NT2/D1 (cell line): ENCODE data around the gene GAS6.

Experiments
- DNase-seq: peaks from one replicate; pipeline ENCODE4 v3.0.0-alpha.2; 2011; ENCODE audit warnings: low read depth, low spot score
- H3K27me3 ChIP-seq: 2 replicates; pipeline ENCODE4 v1.6.0; 2011; ENCODE audit warnings: mild to moderate bottlenecking; ENCODE audit not compliant: insufficient read length, insufficient read depth
- H3K36me3 ChIP-seq: 2 replicates; pipeline ENCODE4 v1.6.1; 2011; ENCODE audit warnings: mild to moderate bottlenecking, low read length, mixed read lengths; ENCODE audit not compliant: insufficient read depth, insufficient read length
- H3K4me1 ChIP-seq: 2 replicates; pipeline ENCODE4 v1.5.1; 2011; ENCODE audit not compliant: insufficient read depth, insufficient read length
- H3K4me3 ChIP-seq: 2 replicates; pipeline ENCODE4 v1.5.1; 2011; ENCODE audit warnings: low read depth; ENCODE audit not compliant: insufficient read length
- H3K9ac ChIP-seq: 2 replicates; pipeline ENCODE4 v1.6.0; 2011; ENCODE audit warnings: low read depth; ENCODE audit not compliant: insufficient read length
- H3K9me3 ChIP-seq: 2 replicates; pipeline ENCODE4 v1.5.1; 2011; ENCODE audit warnings: mild to moderate bottlenecking, low read length; ENCODE audit not compliant: insufficient read depth
- SUZ12 ChIP-seq: IDR thresholded peaks from 2 replicates; pipeline ENCODE4 v1.6.1; 2011; ENCODE audit not compliant: insufficient read length, insufficient read depth; ENCODE audit errors: extremely low read depth
- YY1 ChIP-seq: IDR thresholded peaks from 2 replicates; pipeline ENCODE4 v1.6.1; 2011; ENCODE audit not compliant: insufficient read length, insufficient read depth
- ZNF274 ChIP-seq: IDR thresholded peaks from 2 replicates; pipeline ENCODE4 v1.6.1; 2011; ENCODE audit warnings: mild to moderate bottlenecking, low read depth, low read length

Gene GAS6

GRCh38 chr13:113880651-113881611 is 17.1 kb upstream of the GAS6 start:
- no peaks in the 10 kb centered on the region for H3K36me3 ChIP-seq
- peaks cover 4% of the 10 kb centered on the region for H3K4me1 ChIP-seq
- H3K4me3 ChIP-seq = no peak overlapping the region
- H3K9me3 ChIP-seq = no peaks in the 10 kb centered on the region
- DNase-seq = no peak
- H3K9ac ChIP-seq = no peak overlapping the region
- H3K27me3 ChIP-seq = peaks cover 2% of the 10 kb centered on the region
- no peak for TF ChIP-seq YY1
- TF ChIP-seq SUZ12 = no peak
- TF ChIP-seq ZNF274 = no peak

- Histone ChIP-seq H3K9me3 (no peaks in the 10 kb centered on the region), H3K9ac (no peak overlapping the region), H3K36me3 (no peaks in the 10 kb centered on the region), H3K27me3 (peaks cover 2% of the 10 kb centered on the region), H3K4me3 (no peak overlapping the region), H3K4me1 (peaks cover 9% of the 10 kb centered on the region)
- TF ChIP-seq ZNF274 = no peak
- TF ChIP-seq SUZ12 = no peak
- TF ChIP-seq YY1 = no peak
- DNase-seq = no peak
Measured at GRCh38 chr13:113879494-113880360, 15.9 kb upstream of the GAS6 start.

- Histone ChIP-seq H3K4me3 (no peak overlapping the region), H3K4me1 (peaks cover 9% of the 10 kb centered on the region), H3K27me3 (peaks cover 2% of the 10 kb centered on the region), H3K9ac (no peak overlapping the region), H3K9me3 (no peaks in the 10 kb centered on the region), H3K36me3 (no peaks in the 10 kb centered on the region)
- TF ChIP-seq YY1 (no peak), ZNF274 (no peak), SUZ12 (no peak)
- no peak for DNase-seq
Measured at GRCh38 chr13:113879017-113879416, 15.1 kb upstream of the GAS6 start.

- no peak for DNase-seq
- no peak for TF ChIP-seq SUZ12
- no peak for TF ChIP-seq ZNF274
- no peak for TF ChIP-seq YY1
- H3K9me3 ChIP-seq = no peaks in the 10 kb centered on the region
- no peaks in the 10 kb centered on the region for H3K36me3 ChIP-seq
- H3K4me3 ChIP-seq = no peak overlapping the region
- peaks cover 2% of the 10 kb centered on the region for H3K27me3 ChIP-seq
- no peak overlapping the region for H3K9ac ChIP-seq
- H3K4me1 ChIP-seq = peaks cover 9% of the 10 kb centered on the region
Measured at GRCh38 chr13:113877149-113877990, 13.5 kb upstream of the GAS6 start.

GRCh38 chr13:113876346-113877148 is 12.7 kb upstream of the GAS6 start:
- Histone ChIP-seq H3K27me3 (peaks cover 2% of the 10 kb centered on the region), H3K36me3 (no peaks in the 10 kb centered on the region), H3K4me3 (no peak overlapping the region), H3K9ac (no peak overlapping the region), H3K9me3 (no peaks in the 10 kb centered on the region), H3K4me1 (peaks cover 9% of the 10 kb centered on the region)
- TF ChIP-seq SUZ12 (no peak), ZNF274 (no peak), YY1 (no peak)
- no peak for DNase-seq

- Histone ChIP-seq H3K4me1 (peaks cover 9% of the 10 kb centered on the region), H3K27me3 (peaks cover 2% of the 10 kb centered on the region), H3K9ac (no peak overlapping the region), H3K4me3 (no peak overlapping the region), H3K36me3 (no peaks in the 10 kb centered on the region), H3K9me3 (no peaks in the 10 kb centered on the region)
- no peak for DNase-seq
- TF ChIP-seq YY1 (no peak), ZNF274 (no peak), SUZ12 (no peak)
Measured at GRCh38 chr13:113875837-113876281, 12.0 kb upstream of the GAS6 start.
